HL-60 (cell line): ENCODE results near the gene SPINK1.

Source experiments
- CTCF ChIP-seq: IDR thresholded peaks from one replicate; pipeline ENCODE4 v1.5.1; 2011; ENCODE audit warnings: low read length, control low read depth, inconsistent platforms; ENCODE audit not compliant: insufficient read depth
- GABPA ChIP-seq: IDR thresholded peaks from 2 replicates; pipeline ENCODE4 v1.6.1; 2012; ENCODE audit warnings: low read depth
- POLR2AphosphoS5 ChIP-seq: IDR thresholded peaks from 2 replicates; pipeline ENCODE4 v1.6.1; 2012; ENCODE audit warnings: low read depth

GRCh38 chr5:147860641-147861025 lies 29.2 kb upstream of the SPINK1 start:
- TF ChIP-seq CTCF, result no peak
- no peak for TF ChIP-seq POLR2AphosphoS5
- no peak for TF ChIP-seq GABPA
